ENCODE measurements around the gene PLCB1. TPM values are rescaled to one million over a fixed set of nuclear protein-coding genes. Genes with fewer than 3 reads are reported as not detected.

PLCB1 gene
- total RNA-seq, 1 experiment from 2014 or later = 4.4 TPM

DNA sequence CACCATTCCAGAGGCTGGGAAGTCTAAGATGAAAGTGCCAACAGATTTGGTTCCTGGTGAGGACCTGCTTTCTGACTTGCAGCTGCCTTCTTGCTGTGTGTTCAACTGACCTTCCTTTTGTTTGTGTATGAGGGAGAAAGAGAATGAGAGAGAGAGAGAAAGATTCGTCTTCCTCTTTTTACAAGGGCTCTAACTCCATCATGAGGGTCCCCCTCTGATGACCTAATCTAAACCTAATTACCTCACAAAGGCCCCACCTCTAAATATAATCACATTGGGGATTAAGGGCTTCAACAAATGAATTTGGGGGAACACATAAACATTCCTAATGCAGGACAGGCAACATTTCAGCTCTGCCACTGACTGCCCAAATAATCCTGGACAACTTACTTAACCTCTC is 130.7 kb downstream of the PLCB1 start:
- H3K4me1 ChIP-seq (ENCODE audit: insufficient read depth, low read length) = no peaks in the 10 kb centered on the region
- no peak for DNase-seq
- no peak for ATAC-seq
- H3F3A ChIP-seq (ENCODE audit: low read length, unreplicated experiment) = no peaks in the 10 kb centered on the region
- H3K9ac ChIP-seq (ENCODE audit: low read length) = no peak overlapping the region
- intact Hi-C loops (cut with micrococcal nuclease) = no loop called here
- no peak overlapping the region for H3K27ac ChIP-seq (ENCODE audit: low read length)
- no peak overlapping the region for H3K4me3 ChIP-seq (ENCODE audit: low read length)
- no peaks in the 10 kb centered on the region for H3K79me2 ChIP-seq (ENCODE audit: low read length)
- ChIA-PET CTCF (no interaction called here), POLR2A (ENCODE audit: unreplicated experiment) (no interaction called here)
- H3K36me3 ChIP-seq (ENCODE audit: low read depth, low read length) = no peaks in the 10 kb centered on the region
- no peaks in the 10 kb centered on the region for H3K9me3 ChIP-seq (ENCODE audit: low read length)
- H3K9me2 ChIP-seq (replicated peaks; ENCODE audit: low read length) = no peaks in the 10 kb centered on the region
- no TSS peak for BruUV-seq (replicated peaks)
- TF ChIP-seq, protein P1, sequence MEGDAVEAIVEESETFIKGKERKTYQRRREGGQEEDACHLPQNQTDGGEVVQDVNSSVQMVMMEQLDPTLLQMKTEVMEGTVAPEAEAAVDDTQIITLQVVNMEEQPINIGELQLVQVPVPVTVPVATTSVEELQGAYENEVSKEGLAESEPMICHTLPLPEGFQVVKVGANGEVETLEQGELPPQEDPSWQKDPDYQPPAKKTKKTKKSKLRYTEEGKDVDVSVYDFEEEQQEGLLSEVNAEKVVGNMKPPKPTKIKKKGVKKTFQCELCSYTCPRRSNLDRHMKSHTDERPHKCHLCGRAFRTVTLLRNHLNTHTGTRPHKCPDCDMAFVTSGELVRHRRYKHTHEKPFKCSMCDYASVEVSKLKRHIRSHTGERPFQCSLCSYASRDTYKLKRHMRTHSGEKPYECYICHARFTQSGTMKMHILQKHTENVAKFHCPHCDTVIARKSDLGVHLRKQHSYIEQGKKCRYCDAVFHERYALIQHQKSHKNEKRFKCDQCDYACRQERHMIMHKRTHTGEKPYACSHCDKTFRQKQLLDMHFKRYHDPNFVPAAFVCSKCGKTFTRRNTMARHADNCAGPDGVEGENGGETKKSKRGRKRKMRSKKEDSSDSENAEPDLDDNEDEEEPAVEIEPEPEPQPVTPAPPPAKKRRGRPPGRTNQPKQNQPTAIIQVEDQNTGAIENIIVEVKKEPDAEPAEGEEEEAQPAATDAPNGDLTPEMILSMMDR (conservative IDR thresholded peaks at IDR 0.05; ENCODE audit: low read depth, low read length) = no peak
- TF ChIP-seq EZH2phosphoT487 (IDR thresholded peaks at IDR 0.05; ENCODE audit: borderline replicate concordance, low read length) (no peak), EZH2 (IDR thresholded peaks at IDR 0.05; ENCODE audit: low read length, unreplicated experiment) (no peak)
- H2AFZ ChIP-seq (ENCODE audit: low read length) = no peak overlapping the region
- H3K27me3 ChIP-seq (ENCODE audit: low read length) = peaks cover 5% of the 10 kb centered on the region; the same call in 1 of the 2 replicates
- H3K4me2 ChIP-seq (ENCODE audit: low read length) = no peak overlapping the region
- no peaks in the 10 kb centered on the region for H4K20me1 ChIP-seq (ENCODE audit: low read length)

DNA sequence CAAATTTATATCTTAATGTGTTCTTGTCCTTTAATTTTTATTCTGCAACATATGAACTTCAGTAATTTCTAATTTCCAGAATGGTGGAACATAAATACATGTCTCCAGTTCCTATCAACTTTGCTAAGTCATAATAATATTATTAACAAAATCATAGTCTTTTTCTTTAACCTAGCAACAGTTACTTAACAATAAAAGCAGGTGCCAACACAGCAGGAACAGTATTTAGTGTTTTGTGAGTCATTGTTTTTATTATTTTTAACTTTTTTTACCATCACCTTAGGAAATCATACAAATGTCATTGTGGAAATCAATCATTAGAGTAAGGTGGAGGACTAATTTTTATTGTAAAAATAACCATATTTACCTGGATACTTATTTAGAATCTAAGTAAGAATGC is 133.5 kb downstream of the PLCB1 start:
- intact Hi-C loops (cut with micrococcal nuclease) = no loop called here
- Histone ChIP-seq H3K9ac (ENCODE audit: low read length) (no peak overlapping the region), H3K4me1 (ENCODE audit: insufficient read depth, low read length) (no peaks in the 10 kb centered on the region), H3K9me3 (ENCODE audit: low read length) (no peaks in the 10 kb centered on the region), H3K27me3 (ENCODE audit: low read length) (no peaks in the 10 kb centered on the region), H2AFZ (ENCODE audit: low read length) (no peak overlapping the region), H3K27ac (ENCODE audit: low read length) (no peak overlapping the region), H3K36me3 (ENCODE audit: low read depth, low read length) (no peaks in the 10 kb centered on the region), H3K4me3 (ENCODE audit: low read length) (no peak overlapping the region), H3K79me2 (ENCODE audit: low read length) (no peaks in the 10 kb centered on the region), H3F3A (ENCODE audit: low read length, unreplicated experiment) (no peaks in the 10 kb centered on the region), H3K4me2 (ENCODE audit: low read length) (no peak overlapping the region), H3K9me2 (replicated peaks; ENCODE audit: low read length) (no peaks in the 10 kb centered on the region), H4K20me1 (ENCODE audit: low read length) (no peaks in the 10 kb centered on the region)
- CTCF ChIA-PET = no interaction called here
- POLR2A ChIA-PET (ENCODE audit: unreplicated experiment) = no interaction called here
- no peak for DNase-seq
- no peak for ATAC-seq
- TF ChIP-seq, protein P1 (conservative IDR thresholded peaks at IDR 0.05; ENCODE audit: low read depth, low read length) = no peak
- TF ChIP-seq EZH2 (IDR thresholded peaks at IDR 0.05; ENCODE audit: low read length, unreplicated experiment) (no peak), EZH2phosphoT487 (IDR thresholded peaks at IDR 0.05; ENCODE audit: borderline replicate concordance, low read length) (no peak)
- no TSS peak for BruUV-seq (replicated peaks)

DNA sequence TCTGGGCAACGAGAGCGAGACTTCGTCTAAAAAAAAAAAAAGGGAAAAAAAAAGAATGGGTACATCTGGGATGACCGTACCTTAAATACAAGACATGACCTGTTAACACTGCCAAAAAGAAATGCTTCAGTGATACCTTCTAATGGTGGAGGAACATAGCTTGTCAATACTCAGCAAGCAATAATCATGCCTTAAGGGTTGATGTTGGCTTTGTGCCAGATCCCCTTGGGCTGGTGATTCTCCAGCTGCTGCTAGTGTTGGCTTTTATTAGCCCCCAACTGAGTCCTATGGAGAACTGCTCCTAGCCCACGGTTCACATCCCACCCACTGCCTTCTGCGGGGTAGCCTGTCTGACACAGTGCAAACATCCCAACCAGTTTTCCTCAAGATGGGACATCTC is 134.9 kb downstream of the PLCB1 start:
- H3K9me2 ChIP-seq (replicated peaks; ENCODE audit: low read length) = no peaks in the 10 kb centered on the region
- H3K4me1 ChIP-seq (ENCODE audit: insufficient read depth, low read length) = no peaks in the 10 kb centered on the region
- no peaks in the 10 kb centered on the region for H3K9me3 ChIP-seq (ENCODE audit: low read length)
- H3K9ac ChIP-seq (ENCODE audit: low read length) = no peak overlapping the region
- no peak overlapping the region for H3K27ac ChIP-seq (ENCODE audit: low read length)
- intact Hi-C loops (cut with micrococcal nuclease) = no loop called here
- ChIA-PET POLR2A (ENCODE audit: unreplicated experiment) (no interaction called here), CTCF (no interaction called here)
- ATAC-seq (no peak), DNase-seq (no peak)
- H3F3A ChIP-seq (ENCODE audit: low read length, unreplicated experiment) = no peaks in the 10 kb centered on the region
- no peak overlapping the region for H3K4me3 ChIP-seq (ENCODE audit: low read length)
- H3K27me3 ChIP-seq (ENCODE audit: low read length) = no peaks in the 10 kb centered on the region
- H2AFZ ChIP-seq (ENCODE audit: low read length) = no peak overlapping the region
- H3K36me3 ChIP-seq (ENCODE audit: low read depth, low read length) = no peaks in the 10 kb centered on the region
- no peaks in the 10 kb centered on the region for H4K20me1 ChIP-seq (ENCODE audit: low read length)
- no TSS peak for BruUV-seq (replicated peaks)
- H3K79me2 ChIP-seq (ENCODE audit: low read length) = no peaks in the 10 kb centered on the region
- no peak for TF ChIP-seq EZH2phosphoT487 (IDR thresholded peaks at IDR 0.05; ENCODE audit: borderline replicate concordance, low read length)
- no peak for TF ChIP-seq EZH2 (IDR thresholded peaks at IDR 0.05; ENCODE audit: low read length, unreplicated experiment)
- TF ChIP-seq, protein P1 (conservative IDR thresholded peaks at IDR 0.05; ENCODE audit: low read depth, low read length) = no peak
- H3K4me2 ChIP-seq (ENCODE audit: low read length) = no peak overlapping the region

Measured in PC-3 (cell line).